Measurements from ENCODE around the gene OGFR. TPM values are rescaled to one million over a fixed set of nuclear protein-coding genes. Genes with fewer than 3 reads are reported as not detected.

The OGFR gene
- total and polyA plus RNA-seq, 2 donors (not counting 1 experiment from before 2014, with no cell fraction given), result 71.7 to 102 TPM

DNA sequence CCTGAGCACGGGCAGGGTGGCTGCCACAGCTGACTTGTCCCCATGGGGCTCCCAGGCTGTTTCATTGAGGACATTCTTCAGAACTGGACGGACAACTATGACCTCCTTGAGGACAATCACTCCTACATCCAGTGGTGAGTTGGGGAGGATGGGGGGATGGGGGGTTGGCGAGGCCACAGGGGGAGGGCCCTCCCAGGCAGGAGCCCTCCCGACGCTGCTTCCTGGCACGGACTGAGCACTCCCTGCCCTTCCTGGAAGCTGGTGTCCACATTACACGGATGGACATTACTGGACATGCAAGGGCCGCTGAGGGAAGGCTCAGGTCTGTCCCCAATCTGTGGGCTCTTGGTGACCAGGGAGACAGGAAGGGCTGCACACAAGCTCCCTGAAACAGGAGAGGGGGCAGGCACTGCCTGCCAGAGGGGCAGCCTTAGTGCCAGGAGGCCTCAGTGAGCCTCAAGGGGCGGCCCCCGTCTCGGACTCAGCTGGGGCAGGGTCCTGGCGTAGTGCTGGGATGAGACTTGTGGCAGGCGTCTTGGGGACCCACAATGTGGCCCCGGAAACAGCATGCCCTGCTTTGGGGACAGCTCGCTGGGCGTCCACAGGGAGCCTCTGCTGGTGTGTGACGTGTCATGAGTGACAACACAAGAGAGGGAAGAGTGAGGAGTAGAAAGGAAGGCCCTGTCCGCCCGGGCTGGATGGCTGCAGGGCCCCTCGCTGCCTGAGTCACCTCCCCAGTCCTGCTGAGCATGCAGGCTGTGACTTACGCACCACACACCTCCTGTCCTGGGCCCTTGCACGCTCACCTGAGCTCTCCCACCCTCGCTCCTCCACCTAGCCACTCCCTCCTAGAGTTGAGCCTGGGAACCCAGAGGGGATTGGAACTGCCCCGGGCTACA lies 5.1 kb downstream of the OGFR start:
- ChIA-PET CTCF (interaction anchor here (0.6 to 4.3 kb wide), 9 partner anchors 13 to 513 kb away, joined by 3 to 36 read pairs (median 7); no protein-coding TSS in a partner anchor), POLR2A (interaction anchor here (0.5 to 0.6 kb wide), 2 partner anchors 120 to 1446 kb away, joined by 4 read pairs; no protein-coding TSS in a partner anchor)
- H3K9me3 Mint-ChIP-seq (ENCODE audit: insufficient read depth), result no peaks in the 10 kb centered on the region
- H3K9ac ChIP-seq (ENCODE audit: low read length), result no peak overlapping the region
- peaks cover 24% of the 10 kb centered on the region for H3K4me1 Mint-ChIP-seq
- 96% methylated on average over 21 of the region's 24 CpGs for WGBS (ENCODE audit: insufficient coverage)
- no peak overlapping the region for H3K4me2 ChIP-seq (replicated peaks; ENCODE audit: low read depth, low read length, poor library complexity, severe bottlenecking)
- intact Hi-C loops (cut with micrococcal nuclease), result loop anchor here (2.0 to 5.0 kb wide), 3 partner anchors 167 to 507 kb away; partner anchors contain the start of genes ADRM1 and SLCO4A1
- DNase-seq (no peak), ATAC-seq (ENCODE audit: low read depth) (no peak)
- H3K36me3 ChIP-seq (replicated peaks in 1 of 2; ENCODE audit: control extremely low read depth in 1 of 2, control insufficient read depth in 1 of 2, extremely low read depth in 1 of 2, insufficient read depth in 2 of 2, low read length in 1 of 2), result peaks cover 0 to 63% of the 10 kb centered on the region in 2 experiments
- H3K4me3 Mint-ChIP-seq, result no peak overlapping the region
- H3K27ac ChIP-seq (ENCODE audit: low read length in 2 of 2), result no peak overlapping the region
- H3K27me3 Mint-ChIP-seq, result no peaks in the 10 kb centered on the region
- H2AFZ ChIP-seq (ENCODE audit: insufficient read depth, low read depth, low read length, poor library complexity, severe bottlenecking), result no peak overlapping the region
- H3K9me3 ChIP-seq (ENCODE audit: control extremely low read depth in 1 of 3, control insufficient read depth in 2 of 3, insufficient read depth in 1 of 3, low read length in 2 of 3), result peaks cover 0 to 2% (median 0%) of the 10 kb centered on the region in 3 donors
- peaks cover 14 to 31% of the 10 kb centered on the region in 2 donors for H3K4me1 ChIP-seq (ENCODE audit: control insufficient read depth in 2 of 2, insufficient read depth in 2 of 2, low read length in 2 of 2)
- H3K4me3 ChIP-seq (ENCODE audit: control extremely low read depth in 1 of 5, extremely low read depth in 1 of 5, insufficient read depth in 1 of 5, low read depth in 2 of 5, low read length in 4 of 5), result no peak overlapping the region
- H4K20me1 ChIP-seq (ENCODE audit: control insufficient read depth, insufficient read depth, low read length, poor library complexity, severe bottlenecking), result peaks cover 93% of the 10 kb centered on the region
- H3K79me2 ChIP-seq (ENCODE audit: control insufficient read depth, insufficient read depth, low read length), result peaks cover 34% of the 10 kb centered on the region
- no peak overlapping the region for H3K27ac Mint-ChIP-seq
- peaks cover 0 to 4% (median under 1%) of the 10 kb centered on the region in 4 experiments for H3K27me3 ChIP-seq (replicated peaks in 1 of 4; ENCODE audit: control extremely low read depth in 1 of 4, control insufficient read depth in 3 of 4, insufficient read depth in 4 of 4, low read length in 3 of 4)
- TF ChIP-seq CTCF (IDR thresholded peaks at IDR 0.05), result no peak
- no peak for TF ChIP-seq EZH2 (IDR thresholded peaks at IDR 0.05; ENCODE audit: borderline replicate concordance, insufficient read depth, low read depth, low read length, poor library complexity, severe bottlenecking)

- Histone ChIP-seq H3K36me3 (replicated peaks in 1 of 2; ENCODE audit: control extremely low read depth in 1 of 2, control insufficient read depth in 1 of 2, extremely low read depth in 1 of 2, insufficient read depth in 2 of 2, low read length in 1 of 2) (peaks cover 0 to 63% of the 10 kb centered on the region in 2 experiments), H3K4me3 (ENCODE audit: control extremely low read depth in 1 of 5, extremely low read depth in 1 of 5, insufficient read depth in 1 of 5, low read depth in 2 of 5, low read length in 4 of 5) (no peak overlapping the region), H3K9me3 (ENCODE audit: control extremely low read depth in 1 of 3, control insufficient read depth in 2 of 3, insufficient read depth in 1 of 3, low read length in 2 of 3) (peaks cover 0 to 14% (median 0%) of the 10 kb centered on the region in 3 donors), H3K27me3 (replicated peaks in 1 of 4; ENCODE audit: control extremely low read depth in 1 of 4, control insufficient read depth in 3 of 4, insufficient read depth in 4 of 4, low read length in 3 of 4) (peaks cover 0 to 18% (median 8%) of the 10 kb centered on the region in 4 experiments), H3K4me1 (ENCODE audit: control insufficient read depth in 2 of 2, insufficient read depth in 2 of 2, low read length in 2 of 2) (peaks cover 15 to 29% of the 10 kb centered on the region in 2 donors), H3K9ac (ENCODE audit: low read length) (no peak overlapping the region), H4K20me1 (ENCODE audit: control insufficient read depth, insufficient read depth, low read length, poor library complexity, severe bottlenecking) (peaks cover 96% of the 10 kb centered on the region), H3K27ac (ENCODE audit: low read length in 2 of 2) (no peak overlapping the region), H3K79me2 (ENCODE audit: control insufficient read depth, insufficient read depth, low read length) (peaks cover 22% of the 10 kb centered on the region), H3K4me2 (replicated peaks; ENCODE audit: low read depth, low read length, poor library complexity, severe bottlenecking) (no peak overlapping the region), H2AFZ (ENCODE audit: insufficient read depth, low read depth, low read length, poor library complexity, severe bottlenecking) (no peak overlapping the region)
- Mint-ChIP-seq H3K27ac (no peak overlapping the region), H3K27me3 (peaks cover 14% of the 10 kb centered on the region), H3K4me1 (peaks cover 27% of the 10 kb centered on the region), H3K9me3 (ENCODE audit: insufficient read depth) (no peaks in the 10 kb centered on the region), H3K4me3 (no peak overlapping the region)
- ATAC-seq (ENCODE audit: low read depth) (no peak), DNase-seq (no peak)
- CTCF ChIA-PET, result interaction anchor here (1.0 kb wide), 2 partner anchors 194 to 312 kb away, joined by 3 to 4 read pairs; no protein-coding TSS in a partner anchor
- TF ChIP-seq EZH2 (IDR thresholded peaks at IDR 0.05; ENCODE audit: borderline replicate concordance, insufficient read depth, low read depth, low read length, poor library complexity, severe bottlenecking), result no peak
- TF ChIP-seq CTCF (IDR thresholded peaks at IDR 0.05), result no peak
- intact Hi-C loops (cut with micrococcal nuclease), result no loop called here
- POLR2A ChIA-PET, result no interaction called here
- WGBS (ENCODE audit: insufficient coverage), result 94% methylated on average over 21 of the region's 21 CpGs
Observed at GRCh38 chr20:62811320-62811719, 6.7 kb downstream of the OGFR start.

Data from B cell (primary cell).